Endothelial cell of umbilical vein (primary cell): ENCODE measurements around the gene MED15. TPM values are rescaled to one million over a fixed set of nuclear protein-coding genes. Genes with fewer than 3 reads are reported as not detected.

Experiments
- BruUV-seq: library from RNA; stranded (reverse); fragments of 400-500 nt; replicated peaks from 2 replicates; lab custom pipeline; 2021; lab: Mats Ljungman, UMichigan
- CTCF ChIA-PET: fragments of 300-600, 350-600 bp; sonication (Branson Sonifier 250); formaldehyde crosslinking; loops from one replicate; lab custom pipeline; 2021; ENCODE audit warnings: antibody characterized with exemption, inconsistent platforms; lab: Charles Lee
- POLR2A ChIA-PET: fragments of 300-600, 350-600 bp; sonication (Branson Sonifier 250); formaldehyde crosslinking; loops from one replicate; lab custom pipeline; 2021; ENCODE audit warnings: antibody characterized with exemption, inconsistent platforms; lab: Charles Lee
- DNase-seq: peaks from one replicate; pipeline ENCODE4 v3.0.0-alpha.2; 2011; ENCODE audit warnings: low read depth, low spot score
- FAIRE-seq: peaks from 2 replicates; lab custom pipeline; 2011; peaks lifted over from hg19 to GRCh38; lab: Jason Lieb, UNC
- H2AFZ ChIP-seq: 2 replicates; pipeline ENCODE4 v1.6.0; 2012; ENCODE audit warnings: low read depth, low read length, control low read depth, inconsistent platforms
- H3K27ac ChIP-seq: 2 replicates; pipeline ENCODE4 v1.5.1; 2011; ENCODE audit warnings: low read depth, mild to moderate bottlenecking, control low read depth, low read length, moderate library complexity; ENCODE audit not compliant: insufficient read depth
- H3K27me3 ChIP-seq, 2 experiments: 2 replicates each; pipeline versions ENCODE4 v1.6.0 to v1.6.1; 2011; ENCODE audit warnings: low read length in 2 of 2, mixed read lengths in 1 of 2; ENCODE audit not compliant: control insufficient read depth in 2 of 2, insufficient read depth in 2 of 2
- H3K36me3 ChIP-seq, 2 experiments: 2 replicates in 1 of 2; 3 replicates in 1 of 2; pipeline ENCODE4 v1.5.1; 2011; ENCODE audit warnings: low read length in 2 of 2, mild to moderate bottlenecking in 1 of 2, moderate library complexity in 1 of 2; ENCODE audit not compliant: control insufficient read depth in 2 of 2, insufficient read depth in 2 of 2; ENCODE audit errors: extremely low read depth in 1 of 2
- H3K4me1 ChIP-seq: 3 replicates; pipeline ENCODE4 v1.5.1; 2011; ENCODE audit warnings: mild to moderate bottlenecking, low read length; ENCODE audit not compliant: control insufficient read depth, insufficient read depth; ENCODE audit errors: extremely low read depth
- H3K4me2 ChIP-seq: 2 replicates; pipeline ENCODE4 v1.6.1; 2011; ENCODE audit warnings: low read length, control low read depth, mixed read lengths; ENCODE audit not compliant: insufficient read depth
- H3K4me3 ChIP-seq, 3 experiments: fragments of 200-600 bp in 1 of 3; sonication (generic), shearing (Covaris generic) in 1 of 3; replicated peaks in 1 of 3; 2 replicates each; pipeline ENCODE4 v1.5.1; 2011 to 2016; ENCODE audit warnings: control low read depth in 3 of 3, low read length in 3 of 3, mild to moderate bottlenecking in 2 of 3, inconsistent platforms in 1 of 3, low read depth in 1 of 3, moderate library complexity in 1 of 3; ENCODE audit not compliant: insufficient read depth in 1 of 3
- H3K79me2 ChIP-seq: 2 replicates; pipeline ENCODE4 v1.6.0; 2012; ENCODE audit warnings: low read length, inconsistent platforms; ENCODE audit not compliant: control insufficient read depth, insufficient read depth
- H3K9ac ChIP-seq: replicated peaks from 2 replicates; pipeline ENCODE3; 2011; ENCODE audit warnings: low read length, control low read depth; ENCODE audit not compliant: insufficient read depth; ENCODE audit errors: extremely low read depth
- H3K9me1 ChIP-seq: replicated peaks from 3 replicates; pipeline ENCODE4 v1.6.0; 2011; ENCODE audit warnings: mild to moderate bottlenecking, low read length; ENCODE audit not compliant: control insufficient read depth, insufficient read depth; ENCODE audit errors: extremely low read depth
- H3K9me3 ChIP-seq: replicated peaks from 2 replicates; pipeline ENCODE4 v1.5.1; 2012; ENCODE audit warnings: low read length, inconsistent platforms; ENCODE audit not compliant: control insufficient read depth, insufficient read depth
- H4K20me1 ChIP-seq: replicated peaks from 2 replicates; pipeline ENCODE3; 2011; ENCODE audit warnings: mild to moderate bottlenecking, low read length; ENCODE audit not compliant: control insufficient read depth, insufficient read depth; ENCODE audit errors: extremely low read depth
- EZH2 ChIP-seq: IDR thresholded peaks from 2 replicates; pipeline ENCODE4 v1.6.1; 2012; ENCODE audit warnings: borderline replicate concordance, low read depth, mild to moderate bottlenecking, moderate library complexity, low read length, inconsistent platforms; ENCODE audit not compliant: severe bottlenecking
- FOS ChIP-seq: IDR thresholded peaks from 2 replicates; pipeline ENCODE4 v1.6.1; 2011; ENCODE audit warnings: mild to moderate bottlenecking, low read length, moderate library complexity, borderline replicate concordance; ENCODE audit not compliant: insufficient read depth
- GATA2 ChIP-seq: IDR thresholded peaks from 2 replicates; pipeline ENCODE4 v1.7.0; 2011; ENCODE audit warnings: low read depth, mild to moderate bottlenecking, moderate library complexity, mixed read lengths, low read length; ENCODE audit not compliant: insufficient read length, insufficient read depth
- JUN ChIP-seq: IDR thresholded peaks from 2 replicates; pipeline ENCODE4 v1.6.1; 2011; ENCODE audit warnings: borderline replicate concordance, low read depth; ENCODE audit not compliant: insufficient read length, insufficient read depth
- MAX ChIP-seq: IDR thresholded peaks from 2 replicates; pipeline ENCODE4 v1.6.1; 2011; ENCODE audit not compliant: insufficient read depth, insufficient read length
- MYC ChIP-seq: IDR thresholded peaks from one replicate; pipeline ENCODE4 v1.6.1; 2011; ENCODE audit warnings: mild to moderate bottlenecking, low read depth, low read length
- POLR2A ChIP-seq: IDR thresholded peaks from 2 replicates; pipeline ENCODE4 v1.6.1; 2012; ENCODE audit warnings: low read depth, mild to moderate bottlenecking, control low read depth, low read length
- POLR2AphosphoS5 ChIP-seq: IDR thresholded peaks from 2 replicates; pipeline ENCODE4 v1.6.1; 2012; ENCODE audit warnings: low read depth, mild to moderate bottlenecking, control low read depth, low read length, moderate library complexity; ENCODE audit not compliant: insufficient read depth
- dilution Hi-C: fragments of 300-500 bp; cut with MboI; formaldehyde crosslinking; loops from one replicate; pipeline ENCODE4 v1.15.0; 2019; ENCODE audit warnings: low sequenced_read_pairs; ENCODE audit not compliant: extremely low pct_ligation_motif_present
- intact Hi-C: fragments of 100-400 bp; cut with micrococcal nuclease; formaldehyde crosslinking; loops from one replicate; pipeline ENCODE4 v1.10.0; 2022
- polyA plus RNA-seq, 4 experiments: library from polyadenylated mRNA; depleted of rRNA in 3 of 4; stranded (reverse) in 3 of 4; unstranded in 1 of 4; fragments of >200 nt; gene quantifications; 2 replicates each; pipeline versions ENCODE4 v1.2.1 to v1.2.3, GENCODE V29; 2011 to 2012; ENCODE audit warnings: missing spikeins in 1 of 4
- total RNA-seq: library from RNA; stranded (reverse); gene quantifications from 2 replicates; pipeline ENCODE4 v1.2.3, GENCODE V29; 2021
- TF ChIP-seq, protein P1 (sequence below), 2 donors: IDR thresholded peaks; 1 replicate in 1 of 2; 2 replicates in 1 of 2; pipeline ENCODE4 v1.5.1; 2011; ENCODE audit warnings: low read length in 2 of 2, mild to moderate bottlenecking in 2 of 2, moderate library complexity in 2 of 2, control low read depth in 1 of 2, inconsistent platforms in 1 of 2, low read depth in 1 of 2; ENCODE audit not compliant: insufficient read depth in 1 of 2; ENCODE audit errors: extremely low read depth in 1 of 2

Gene MED15
- total and polyA plus RNA-seq, 2 donors (not counting 3 experiments of a cell fraction or from before 2014, with no cell fraction given), result 68.1 to 138 TPM

DNA sequence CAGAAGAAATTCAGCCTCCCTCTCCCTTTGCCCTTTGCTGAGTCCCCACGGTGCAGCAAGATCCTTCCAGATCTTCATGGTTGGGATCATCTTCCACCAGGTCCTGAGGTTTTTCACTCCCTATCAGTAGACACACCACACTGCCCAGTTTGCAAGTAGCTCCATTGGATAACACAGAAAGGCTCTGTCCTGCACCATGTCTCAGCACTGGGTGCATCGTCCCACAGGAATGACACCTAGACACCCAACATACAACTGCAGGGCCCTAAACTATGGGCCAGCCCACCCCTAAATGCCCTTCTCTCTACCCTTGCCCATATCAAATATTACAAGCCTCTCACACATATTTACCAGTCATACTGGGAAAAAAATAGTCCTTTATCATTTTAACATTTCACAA is 21.2 kb upstream of the MED15 start:
- ChIA-PET CTCF (interaction anchor here (0.7 kb wide), 1 partner anchor 9 kb away, joined by 4 read pairs; no protein-coding TSS in a partner anchor), POLR2A (no interaction called here)
- dilution Hi-C loops, result no loop called here
- Histone ChIP-seq H3K4me2 (no peak overlapping the region), H2AFZ (no peak overlapping the region), H3K27ac (no peak overlapping the region), H3K79me2 (no peaks in the 10 kb centered on the region), H3K27me3 (no peaks in the 10 kb centered on the region), H3K36me3 (peaks cover 0 to 4% of the 10 kb centered on the region in 2 experiments), H3K4me1 (no peaks in the 10 kb centered on the region), H4K20me1 (peaks cover 2% of the 10 kb centered on the region), H3K9me1 (no peaks in the 10 kb centered on the region), H3K9ac (no peak overlapping the region), H3K4me3 (no peak overlapping the region), H3K9me3 (no peaks in the 10 kb centered on the region)
- no TSS peak for BruUV-seq
- no peak for FAIRE-seq
- TF ChIP-seq POLR2AphosphoS5 (no peak), JUN (no peak), GATA2 (no peak), MYC (no peak), MAX (no peak)
- no peak for DNase-seq
- intact Hi-C loops, result no loop called here

- Histone ChIP-seq H3K9ac (no peak overlapping the region), H3K4me1 (no peaks in the 10 kb centered on the region), H3K27me3 (no peaks in the 10 kb centered on the region), H2AFZ (no peak overlapping the region), H3K4me3 (no peak overlapping the region), H3K27ac (no peak overlapping the region), H3K36me3 (peaks cover 0 to 4% of the 10 kb centered on the region in 2 experiments), H4K20me1 (peaks cover 2% of the 10 kb centered on the region), H3K4me2 (no peak overlapping the region), H3K9me3 (no peaks in the 10 kb centered on the region), H3K79me2 (no peaks in the 10 kb centered on the region), H3K9me1 (no peaks in the 10 kb centered on the region)
- no peak for TF ChIP-seq POLR2AphosphoS5
- TF ChIP-seq FOS, result no peak
- TF ChIP-seq, protein P1, sequence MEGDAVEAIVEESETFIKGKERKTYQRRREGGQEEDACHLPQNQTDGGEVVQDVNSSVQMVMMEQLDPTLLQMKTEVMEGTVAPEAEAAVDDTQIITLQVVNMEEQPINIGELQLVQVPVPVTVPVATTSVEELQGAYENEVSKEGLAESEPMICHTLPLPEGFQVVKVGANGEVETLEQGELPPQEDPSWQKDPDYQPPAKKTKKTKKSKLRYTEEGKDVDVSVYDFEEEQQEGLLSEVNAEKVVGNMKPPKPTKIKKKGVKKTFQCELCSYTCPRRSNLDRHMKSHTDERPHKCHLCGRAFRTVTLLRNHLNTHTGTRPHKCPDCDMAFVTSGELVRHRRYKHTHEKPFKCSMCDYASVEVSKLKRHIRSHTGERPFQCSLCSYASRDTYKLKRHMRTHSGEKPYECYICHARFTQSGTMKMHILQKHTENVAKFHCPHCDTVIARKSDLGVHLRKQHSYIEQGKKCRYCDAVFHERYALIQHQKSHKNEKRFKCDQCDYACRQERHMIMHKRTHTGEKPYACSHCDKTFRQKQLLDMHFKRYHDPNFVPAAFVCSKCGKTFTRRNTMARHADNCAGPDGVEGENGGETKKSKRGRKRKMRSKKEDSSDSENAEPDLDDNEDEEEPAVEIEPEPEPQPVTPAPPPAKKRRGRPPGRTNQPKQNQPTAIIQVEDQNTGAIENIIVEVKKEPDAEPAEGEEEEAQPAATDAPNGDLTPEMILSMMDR (IDR thresholded peaks at IDR 0.05; ENCODE audit: extremely low read depth in 1 of 2, insufficient read depth in 1 of 2, low read depth in 1 of 2, low read length in 2 of 2), result no peak
- TF ChIP-seq MYC, result no peak
- TF ChIP-seq MAX, result no peak
- TF ChIP-seq GATA2, result no peak
- no peak for TF ChIP-seq JUN
- TF ChIP-seq EZH2, result no peak
- TF ChIP-seq POLR2A, result no peak
- no peak for FAIRE-seq
- DNase-seq, result no peak
- CTCF ChIA-PET, result no interaction called here
- dilution Hi-C loops (no loop called here), intact Hi-C loops (no loop called here)
- no TSS peak for BruUV-seq
- POLR2A ChIA-PET, result no interaction called here
Measured at GRCh38 chr22:20487715-20488114, 19.7 kb upstream of the MED15 start.
